CD4-positive, alpha-beta memory T cell (primary cell): Measurements from ENCODE around the gene SETD6. TPM values are rescaled to one million over a fixed set of nuclear protein-coding genes. Genes with fewer than 3 reads are reported as not detected.
"Not testable (repeated sequence)": the region's sequence is repeated elsewhere in the genome, so short reads cannot be mapped to it uniquely, and the experiment has no call there.

Experiments
- CTCF ChIA-PET: fragments of 350-600 bp; sonication (Branson Sonifier 250); formaldehyde crosslinking; loops from one replicate; lab custom pipeline; 2021; ENCODE audit warnings: inconsistent platforms; ENCODE audit not compliant: partially characterized antibody; lab: Charles Lee
- POLR2A ChIA-PET: fragments of 350-600 bp; sonication (Branson Sonifier 250); formaldehyde crosslinking; loops from one replicate; lab custom pipeline; 2021; ENCODE audit not compliant: partially characterized antibody; lab: Charles Lee
- DNase-seq, 5 donors: peaks; one replicate each; pipeline versions ENCODE4 v3.0.0 to v3.0.0-alpha.2; 2020 to 2022; ENCODE audit warnings: mixed read lengths in 1 of 5
- H3K27ac ChIP-seq: one replicate; pipeline ENCODE4 v1.7.0; 2013; ENCODE audit warnings: low read depth, low read length
- H3K27me3 ChIP-seq: 2 replicates; pipeline ENCODE4 v1.7.0; 2013; ENCODE audit warnings: mild to moderate bottlenecking, low read length, moderate library complexity; ENCODE audit not compliant: insufficient read depth
- H3K36me3 ChIP-seq: 2 replicates; pipeline ENCODE4 v1.7.0; 2013; ENCODE audit warnings: mild to moderate bottlenecking, low read length, moderate library complexity; ENCODE audit not compliant: insufficient read depth
- H3K4me1 ChIP-seq: 2 replicates; pipeline ENCODE4 v1.7.0; 2013; ENCODE audit warnings: mild to moderate bottlenecking, low read length, moderate library complexity; ENCODE audit not compliant: insufficient read depth
- H3K4me3 ChIP-seq, 2 donors: one replicate each; pipeline ENCODE4 v1.7.0; 2013; ENCODE audit warnings: low read length in 2 of 2, mild to moderate bottlenecking in 1 of 2
- H3K9me3 ChIP-seq, 2 donors: one replicate each; pipeline ENCODE4 v1.7.0; 2013; ENCODE audit warnings: low read length in 2 of 2, control low read depth in 1 of 2; ENCODE audit not compliant: control insufficient read depth in 1 of 2
- H3K27ac Mint-ChIP-seq, 7 donors: one replicate each; pipeline ENCODE4 v1.8.0; 2020 to 2021; ENCODE audit warnings: mixed read lengths in 7 of 7, mild to moderate bottlenecking in 6 of 7, inconsistent platforms in 3 of 7, moderate library complexity in 3 of 7
- H3K27me3 Mint-ChIP-seq, 2 donors: one replicate each; pipeline ENCODE4 v1.8.0; 2020 to 2021; ENCODE audit warnings: mixed read lengths in 2 of 2
- H3K36me3 Mint-ChIP-seq, 2 donors: one replicate each; pipeline ENCODE4 v1.8.0; 2020 to 2021; ENCODE audit warnings: mixed read lengths in 2 of 2, inconsistent platforms in 1 of 2, mild to moderate bottlenecking in 1 of 2
- H3K4me1 Mint-ChIP-seq, 4 donors: one replicate each; pipeline ENCODE4 v1.8.0; 2020 to 2021; ENCODE audit warnings: mixed read lengths in 4 of 4, mild to moderate bottlenecking in 1 of 4
- H3K4me3 Mint-ChIP-seq, 8 donors: one replicate each; pipeline ENCODE4 v1.8.0; 2020 to 2021; ENCODE audit warnings: mixed read lengths in 8 of 8, mild to moderate bottlenecking in 7 of 8, moderate library complexity in 6 of 8, inconsistent platforms in 3 of 8
- H3K9me3 Mint-ChIP-seq, 8 donors: one replicate each; pipeline ENCODE4 v1.8.0; 2020 to 2021; ENCODE audit warnings: mixed read lengths in 8 of 8, mild to moderate bottlenecking in 5 of 8, inconsistent platforms in 3 of 8, moderate library complexity in 1 of 8
- intact Hi-C: fragments of 100-400 bp; cut with micrococcal nuclease; formaldehyde crosslinking; loops from one replicate; pipeline ENCODE4 v1.15.1; 2023
- polyA plus RNA-seq, 2 donors: library from polyadenylated mRNA; unstranded; fragments of 300-500 nt; fragmentation: Illumina TruSeq; gene quantifications; one replicate each; pipeline ENCODE4 v1.2.3, GENCODE V29; 2021
- total RNA-seq, 2 experiments: library from RNA; stranded (reverse); gene quantifications; one replicate each; pipeline ENCODE4 v1.2.3, GENCODE V29; 2021

Gene SETD6
- total and polyA plus RNA-seq, 4 experiments from 2014 or later = 6.1 to 38.3 (median 23.6) TPM

DNA sequence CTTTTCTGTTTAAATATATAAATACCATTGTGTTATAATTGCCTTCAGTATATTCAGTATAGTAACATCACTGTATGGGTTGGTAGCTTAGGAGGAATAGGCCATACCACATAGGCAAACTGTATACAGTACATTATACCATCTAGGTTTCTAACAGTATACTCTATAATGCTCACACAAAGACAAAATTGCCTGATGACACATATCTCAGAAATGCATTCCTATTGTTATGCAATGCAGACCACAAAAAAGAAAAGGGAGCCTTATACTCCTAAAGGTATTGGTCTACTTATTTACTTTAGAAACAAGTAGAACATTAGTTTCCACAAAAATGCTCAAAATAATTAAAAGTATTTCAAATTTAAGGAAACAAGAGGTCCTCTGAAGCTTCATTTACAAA is 47.9 kb downstream of the SETD6 start:
- no peaks in the 10 kb centered on the region for H3K9me3 Mint-ChIP-seq
- no peak overlapping the region for H3K4me3 Mint-ChIP-seq
- CTCF ChIA-PET = interaction anchor here (1.8 kb wide), 1 partner anchor 193 kb away, joined by 5 read pairs; no protein-coding TSS in a partner anchor
- intact Hi-C loops = loop anchor here (10.0 kb wide), 1 partner anchor 62 kb away; the partner anchor contains the start of gene CNOT1
- H3K36me3 Mint-ChIP-seq = peaks cover 29 to 71% of the 10 kb centered on the region in 2 donors
- Histone ChIP-seq H3K36me3 (peaks cover 24% of the 10 kb centered on the region), H3K4me1 (no peaks in the 10 kb centered on the region), H3K4me3 (no peak overlapping the region), H3K27ac (no peak overlapping the region), H3K9me3 (no peaks in the 10 kb centered on the region), H3K27me3 (no peaks in the 10 kb centered on the region)
- DNase-seq = no peak
- H3K27me3 Mint-ChIP-seq = no peaks in the 10 kb centered on the region
- H3K27ac Mint-ChIP-seq = peak overlapping the region in 1 of 7 donors; percentile 21
- peaks cover 0 to 13% (median 5%) of the 10 kb centered on the region in 4 donors for H3K4me1 Mint-ChIP-seq
- POLR2A ChIA-PET = interaction anchor here (1.2 kb wide), 1 partner anchor 10 kb away, joined by 3 read pairs; no protein-coding TSS in a partner anchor

DNA sequence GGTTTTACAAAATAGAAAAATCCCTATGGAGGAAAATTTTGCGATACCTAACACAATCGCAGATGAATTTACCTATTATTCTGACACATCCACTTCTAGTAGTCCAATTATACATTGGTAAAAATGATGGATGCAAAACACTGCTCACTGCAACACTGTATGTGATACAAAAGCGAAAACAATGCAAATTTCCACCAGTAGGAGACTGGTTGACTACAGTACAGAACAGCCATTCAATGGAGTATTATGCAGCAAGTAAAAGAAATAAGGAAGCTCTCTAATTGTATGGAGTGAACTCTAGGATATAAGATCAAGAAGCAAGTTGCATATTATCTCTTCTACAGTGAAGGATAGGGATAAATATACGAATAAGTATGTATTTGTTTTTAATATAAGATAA is 48.5 kb downstream of the SETD6 start:
- DNase-seq = no peak
- no peaks in the 10 kb centered on the region for H3K9me3 Mint-ChIP-seq
- Histone ChIP-seq H3K27me3 (no peaks in the 10 kb centered on the region), H3K9me3 (no peaks in the 10 kb centered on the region), H3K4me1 (no peaks in the 10 kb centered on the region), H3K27ac (no peak overlapping the region), H3K36me3 (peaks cover 20% of the 10 kb centered on the region), H3K4me3 (no peak overlapping the region)
- intact Hi-C loops = loop anchor here (10.0 kb wide), 1 partner anchor 61 kb away; the partner anchor contains the start of gene CNOT1
- H3K4me3 Mint-ChIP-seq = no peak overlapping the region
- H3K36me3 Mint-ChIP-seq = peaks cover 28 to 68% of the 10 kb centered on the region in 2 donors
- H3K4me1 Mint-ChIP-seq = peaks cover 0 to 13% (median 6%) of the 10 kb centered on the region in 4 donors
- POLR2A ChIA-PET = interaction anchor here (1.2 kb wide), 1 partner anchor 10 kb away, joined by 3 read pairs; no protein-coding TSS in a partner anchor
- peak overlapping the region in 1 of 7 donors; percentile 21 for H3K27ac Mint-ChIP-seq
- no peaks in the 10 kb centered on the region for H3K27me3 Mint-ChIP-seq
- CTCF ChIA-PET = no interaction called here

DNA sequence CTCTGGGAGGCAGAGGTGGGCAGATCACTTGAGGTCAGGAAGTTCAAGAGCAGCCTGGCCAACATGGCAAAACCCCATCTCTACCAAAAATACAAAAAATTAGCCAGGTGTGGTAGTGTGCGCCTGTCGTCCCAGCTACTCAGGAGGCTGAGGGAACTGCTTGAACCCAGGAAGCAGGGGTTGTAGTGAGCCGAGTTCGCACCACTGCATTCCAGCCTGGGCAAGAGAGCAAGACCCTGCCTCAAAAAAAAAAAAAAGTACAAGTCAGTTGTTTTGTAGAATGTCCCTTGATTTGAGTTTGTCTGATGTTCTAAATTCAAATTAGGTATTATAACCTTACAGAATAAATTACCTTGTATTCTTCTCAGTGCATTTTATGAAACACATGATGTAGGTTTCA is 50.4 kb downstream of the SETD6 start:
- H3K4me3 ChIP-seq, POLR2A ChIA-PET, H3K27me3 ChIP-seq, H3K27ac ChIP-seq, H3K9me3 Mint-ChIP-seq, H3K4me3 Mint-ChIP-seq, CTCF ChIA-PET, H3K27ac Mint-ChIP-seq, H3K4me1 ChIP-seq, H3K27me3 Mint-ChIP-seq, DNase-seq, H3K9me3 ChIP-seq: not testable (repeated sequence)
- intact Hi-C loops = loop anchor here (10.0 kb wide), 1 partner anchor 59 kb away; the partner anchor contains the start of gene CNOT1
- H3K36me3 ChIP-seq = peaks cover 27% of the 10 kb centered on the region
- Mint-ChIP-seq H3K4me1 (peaks cover 5 to 21% (median 12%) of the 10 kb centered on the region in 4 donors), H3K36me3 (peaks cover 46 to 68% of the 10 kb centered on the region in 2 donors)

Other genes starting within 250 kb of the SETD6 start
- not detected for gene PRSS54, start 220.5 kb upstream of the SETD6 start, total RNA-seq
- gene PRSS54, start 220.5 kb upstream of the SETD6 start, polyA plus RNA-seq = not detected
- gene GINS3, start 123.0 kb upstream of the SETD6 start, total RNA-seq = 1 to 10 TPM; 1.3 to 2.2 TPM
- gene GINS3, start 123.0 kb upstream of the SETD6 start, polyA plus RNA-seq = 1 to 10 TPM in 1 of 2 donors, under 1 TPM in 1; 0.78 to 1.1 TPM
- 1 to 10 TPM; 1.3 TPM for gene NDRG4, start 15.4 kb upstream of the SETD6 start, total RNA-seq
- gene NDRG4, start 15.4 kb upstream of the SETD6 start, polyA plus RNA-seq = under 1 TPM in 1 of 2 donors, not detected in 1; 0.22 TPM
- 100 to 1,000 TPM; 251 to 262 TPM for gene CNOT1, start 114.3 kb downstream of the SETD6 start, total RNA-seq
- gene CNOT1, start 114.3 kb downstream of the SETD6 start, polyA plus RNA-seq = 100 to 1,000 TPM in 1 of 2 donors, 10 to 100 TPM in 1; 74.9 to 107 TPM
- 10 to 100 TPM; 11.4 to 13.8 TPM for gene SLC38A7, start 169.3 kb downstream of the SETD6 start, total RNA-seq
- gene SLC38A7, start 169.3 kb downstream of the SETD6 start, polyA plus RNA-seq = 1 to 10 TPM; 3.5 to 6.7 TPM
- 10 to 100 TPM; 37.1 to 42.4 TPM for gene GOT2, start 218.8 kb downstream of the SETD6 start, total RNA-seq
- 100 to 1,000 TPM in 1 of 2 donors, 10 to 100 TPM in 1; 86.3 to 113 TPM for gene GOT2, start 218.8 kb downstream of the SETD6 start, polyA plus RNA-seq